ENCODE results near the gene DMD.
"Not testable (repeated sequence)": the region's sequence is repeated elsewhere in the genome, so short reads cannot be mapped to it uniquely, and the experiment has no call there.

DMD gene

GRCh38 chrX:31383991-31384390 lies 1827.4 kb downstream of the DMD start:
- DNase-seq = no peak

- DNase-seq = not testable (repeated sequence)
Observed at GRCh38 chrX:31378973-31379372, 1832.4 kb downstream of the DMD start.

GRCh38 chrX:31377821-31378220 lies 1833.5 kb downstream of the DMD start:
- DNase-seq = not testable (repeated sequence)

GRCh38 chrX:31376408-31377022 lies 1834.8 kb downstream of the DMD start:
- DNase-seq = no peak

- DNase-seq = no peak
Observed at GRCh38 chrX:31374786-31375185, 1836.6 kb downstream of the DMD start.

GRCh38 chrX:31371956-31372355 lies 1839.4 kb downstream of the DMD start:
- no peak for DNase-seq

- DNase-seq = no peak
Observed at GRCh38 chrX:31367816-31368215, 1843.5 kb downstream of the DMD start.

- no peak for DNase-seq
Observed at GRCh38 chrX:31366041-31366440, 1845.3 kb downstream of the DMD start.

- DNase-seq = no peak
Observed at GRCh38 chrX:31356275-31357212, 1854.8 kb downstream of the DMD start.

GRCh38 chrX:31355206-31355955 lies 1856.0 kb downstream of the DMD start:
- no peak for DNase-seq

- no peak for DNase-seq
Observed at GRCh38 chrX:31353095-31353494, 1858.3 kb downstream of the DMD start.

GRCh38 chrX:31350808-31351074 lies 1860.6 kb downstream of the DMD start:
- no peak for DNase-seq

- no peak for DNase-seq
Observed at GRCh38 chrX:31349515-31349914, 1861.8 kb downstream of the DMD start.

- no peak for DNase-seq
Observed at GRCh38 chrX:31340587-31340986, 1870.8 kb downstream of the DMD start.

GRCh38 chrX:31338991-31339350 lies 1872.4 kb downstream of the DMD start:
- no peak for DNase-seq

GRCh38 chrX:31337332-31337731 lies 1874.0 kb downstream of the DMD start:
- DNase-seq = no peak

GRCh38 chrX:31336419-31336818 lies 1874.9 kb downstream of the DMD start:
- DNase-seq = no peak

GRCh38 chrX:31334997-31335396 lies 1876.4 kb downstream of the DMD start:
- no peak for DNase-seq

- DNase-seq = no peak
Observed at GRCh38 chrX:31333165-31333831, 1878.1 kb downstream of the DMD start.

- DNase-seq = no peak
Observed at GRCh38 chrX:31331928-31332327, 1879.4 kb downstream of the DMD start.

GRCh38 chrX:31331015-31331414 lies 1880.3 kb downstream of the DMD start:
- DNase-seq = no peak

- DNase-seq = no peak
Observed at GRCh38 chrX:31329298-31329697, 1882.1 kb downstream of the DMD start.

- DNase-seq = no peak
Observed at GRCh38 chrX:31323658-31324057, 1887.7 kb downstream of the DMD start.
